NB4 (cell line): ENCODE measurements around the gene C4orf54.

Experiments used
- DNase-seq: peaks from one replicate; pipeline ENCODE4 v3.0.0; 2010; ENCODE audit warnings: low read depth
- H3K4me3 ChIP-seq: one replicate; pipeline ENCODE4 v1.5.1; 2011; ENCODE audit warnings: mild to moderate bottlenecking, low read depth, low read length, moderate library complexity
- CTCF ChIP-seq: IDR thresholded peaks from one replicate; pipeline ENCODE4 v1.5.1; 2012; ENCODE audit warnings: low read depth, low read length
- MAX ChIP-seq: IDR thresholded peaks from 2 replicates; pipeline ENCODE4 v1.6.1; 2011; ENCODE audit warnings: low read depth, low read length
- MYC ChIP-seq: IDR thresholded peaks from 2 replicates; pipeline ENCODE4 v1.6.1; 2011; ENCODE audit warnings: low read depth, low read length
- POLR2A ChIP-seq: IDR thresholded peaks from 2 replicates; pipeline ENCODE4 v1.6.1; 2011; ENCODE audit warnings: mild to moderate bottlenecking; ENCODE audit not compliant: insufficient read length; ENCODE audit errors: extremely low read depth

C4orf54 gene

GRCh38 chr4:99637174-99637573 is 20.5 kb downstream of the C4orf54 start:
- H3K4me3 ChIP-seq, result no peak overlapping the region
- TF ChIP-seq MAX (no peak), MYC (no peak), POLR2A (no peak), CTCF (no peak)

GRCh38 chr4:99636422-99636821 is 21.2 kb downstream of the C4orf54 start:
- TF ChIP-seq MYC, result no peak
- no peak for TF ChIP-seq CTCF
- TF ChIP-seq MAX, result no peak
- no peak for TF ChIP-seq POLR2A
- H3K4me3 ChIP-seq, result no peak overlapping the region
- DNase-seq, result no peak

More at GRCh38 chr4:99637174-99637573, 20.5 kb downstream of the C4orf54 start:
- no peak for DNase-seq

GRCh38 chr4:99635601-99636000 is 22.0 kb downstream of the C4orf54 start:
- TF ChIP-seq CTCF (no peak), POLR2A (no peak), MAX (no peak), MYC (no peak)
- H3K4me3 ChIP-seq, result no peak overlapping the region
- no peak for DNase-seq

GRCh38 chr4:99634742-99635360 is 22.8 kb downstream of the C4orf54 start:
- TF ChIP-seq MYC (no peak), MAX (no peak), CTCF (no peak)
- DNase-seq, result no peak

GRCh38 chr4:99633772-99634171 is 23.9 kb downstream of the C4orf54 start:
- TF ChIP-seq MYC (no peak), CTCF (no peak), POLR2A (no peak), MAX (no peak)

More at GRCh38 chr4:99634742-99635360, 22.8 kb downstream of the C4orf54 start:
- H3K4me3 ChIP-seq, result no peak overlapping the region

GRCh38 chr4:99630857-99631360 is 26.7 kb downstream of the C4orf54 start:
- no peak for DNase-seq
- TF ChIP-seq MAX, result no peak
- no peak for TF ChIP-seq CTCF
- no peak overlapping the region for H3K4me3 ChIP-seq

More at GRCh38 chr4:99633772-99634171, 23.9 kb downstream of the C4orf54 start:
- no peak for DNase-seq
- H3K4me3 ChIP-seq, result no peak overlapping the region
